ENCODE data around the gene PCDHGA9.
"Not testable (repeated sequence)": the region's sequence is repeated elsewhere in the genome, so short reads cannot be mapped to it uniquely, and the experiment has no call there.

- TF ChIP-seq POLR2A (IDR thresholded peaks at IDR 0.05) = not testable (repeated sequence)
- TF ChIP-seq, protein P1, sequence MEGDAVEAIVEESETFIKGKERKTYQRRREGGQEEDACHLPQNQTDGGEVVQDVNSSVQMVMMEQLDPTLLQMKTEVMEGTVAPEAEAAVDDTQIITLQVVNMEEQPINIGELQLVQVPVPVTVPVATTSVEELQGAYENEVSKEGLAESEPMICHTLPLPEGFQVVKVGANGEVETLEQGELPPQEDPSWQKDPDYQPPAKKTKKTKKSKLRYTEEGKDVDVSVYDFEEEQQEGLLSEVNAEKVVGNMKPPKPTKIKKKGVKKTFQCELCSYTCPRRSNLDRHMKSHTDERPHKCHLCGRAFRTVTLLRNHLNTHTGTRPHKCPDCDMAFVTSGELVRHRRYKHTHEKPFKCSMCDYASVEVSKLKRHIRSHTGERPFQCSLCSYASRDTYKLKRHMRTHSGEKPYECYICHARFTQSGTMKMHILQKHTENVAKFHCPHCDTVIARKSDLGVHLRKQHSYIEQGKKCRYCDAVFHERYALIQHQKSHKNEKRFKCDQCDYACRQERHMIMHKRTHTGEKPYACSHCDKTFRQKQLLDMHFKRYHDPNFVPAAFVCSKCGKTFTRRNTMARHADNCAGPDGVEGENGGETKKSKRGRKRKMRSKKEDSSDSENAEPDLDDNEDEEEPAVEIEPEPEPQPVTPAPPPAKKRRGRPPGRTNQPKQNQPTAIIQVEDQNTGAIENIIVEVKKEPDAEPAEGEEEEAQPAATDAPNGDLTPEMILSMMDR (IDR thresholded peaks at IDR 0.05) = not testable (repeated sequence)
These were observed 12.7 kb downstream of the PCDHGA9 start for GRCh38 chr5:141415275-141415618.
